ENCODE data around the gene TPCN1.

- no peak for TF ChIP-seq POLR2AphosphoS5 (IDR thresholded peaks at IDR 0.05; ENCODE audit: low read depth, low read length)
- no peak for TF ChIP-seq POLR2A (IDR thresholded peaks at IDR 0.05; ENCODE audit: low read depth, low read length)
- TF ChIP-seq TAF1 (IDR thresholded peaks at IDR 0.05; ENCODE audit: low read depth, low read length) = no peak
- TF ChIP-seq SPI1 (IDR thresholded peaks at IDR 0.05; ENCODE audit: low read depth, low read length) = no peak
- no peak for TF ChIP-seq PAX5 (IDR thresholded peaks at IDR 0.05; ENCODE audit: insufficient read depth, low read length, severe bottlenecking)
Measured at GRCh38 chr12:113242026-113242418, 20.8 kb downstream of the TPCN1 start.
